Activated CD4-positive, alpha-beta memory T cell treated with anti-CD3 and anti-CD28 coated beads, Interleukin-2, amount 10 ng/mL, durations not matched to agents 7 days and 5 days (primary cell): ENCODE results near the gene CABLES1. TPM values are rescaled to one million over a fixed set of nuclear protein-coding genes. Genes with fewer than 3 reads are reported as not detected.

ENCODE experiments used
- CTCF ChIA-PET: fragments of 350-600 bp; sonication (Branson Sonifier 250); formaldehyde crosslinking; loops from one replicate; lab custom pipeline; 2021; ENCODE audit warnings: antibody characterized with exemption, inconsistent platforms; lab: Charles Lee
- POLR2A ChIA-PET: fragments of 350-600 bp; sonication (Branson Sonifier 250); formaldehyde crosslinking; loops from one replicate; lab custom pipeline; 2021; ENCODE audit warnings: antibody characterized with exemption; lab: Charles Lee
- DNase-seq: peaks from one replicate; pipeline ENCODE4 v3.0.0-alpha.2; 2020
- H3K27ac Mint-ChIP-seq: one replicate; pipeline ENCODE4 v1.8.0; 2021; ENCODE audit warnings: mild to moderate bottlenecking, mixed read lengths
- H3K27me3 Mint-ChIP-seq: one replicate; pipeline ENCODE4 v1.8.0; 2021; ENCODE audit warnings: mixed read lengths
- H3K36me3 Mint-ChIP-seq: one replicate; pipeline ENCODE4 v1.8.0; 2021; ENCODE audit warnings: low read depth, mixed read lengths
- H3K4me1 Mint-ChIP-seq: one replicate; pipeline ENCODE4 v1.8.0; 2021; ENCODE audit warnings: mixed read lengths
- H3K4me3 Mint-ChIP-seq: one replicate; pipeline ENCODE4 v1.8.0; 2021; ENCODE audit warnings: mild to moderate bottlenecking, mixed read lengths
- H3K9me3 Mint-ChIP-seq: one replicate; pipeline ENCODE4 v1.8.0; 2021; ENCODE audit warnings: mixed read lengths
- total RNA-seq, 2 experiments: library from RNA; stranded (reverse); gene quantifications; one replicate each; pipeline ENCODE4 v1.2.3, GENCODE V29; 2021

The CABLES1 gene
- total RNA-seq, 2 experiments from 2014 or later = 2.7 to 2.8 TPM

GRCh38 chr18:23203891-23204432 lies 68.7 kb downstream of the CABLES1 start:
- peaks cover 4% of the 10 kb centered on the region for H3K4me1 Mint-ChIP-seq
- H3K36me3 Mint-ChIP-seq = no peaks in the 10 kb centered on the region
- POLR2A ChIA-PET = no interaction called here
- no peak overlapping the region for H3K4me3 Mint-ChIP-seq
- H3K27me3 Mint-ChIP-seq = peaks cover 14% of the 10 kb centered on the region
- H3K9me3 Mint-ChIP-seq = peaks cover 2% of the 10 kb centered on the region
- CTCF ChIA-PET = no interaction called here
- H3K27ac Mint-ChIP-seq = no peak overlapping the region
- no peak for DNase-seq

DNA sequence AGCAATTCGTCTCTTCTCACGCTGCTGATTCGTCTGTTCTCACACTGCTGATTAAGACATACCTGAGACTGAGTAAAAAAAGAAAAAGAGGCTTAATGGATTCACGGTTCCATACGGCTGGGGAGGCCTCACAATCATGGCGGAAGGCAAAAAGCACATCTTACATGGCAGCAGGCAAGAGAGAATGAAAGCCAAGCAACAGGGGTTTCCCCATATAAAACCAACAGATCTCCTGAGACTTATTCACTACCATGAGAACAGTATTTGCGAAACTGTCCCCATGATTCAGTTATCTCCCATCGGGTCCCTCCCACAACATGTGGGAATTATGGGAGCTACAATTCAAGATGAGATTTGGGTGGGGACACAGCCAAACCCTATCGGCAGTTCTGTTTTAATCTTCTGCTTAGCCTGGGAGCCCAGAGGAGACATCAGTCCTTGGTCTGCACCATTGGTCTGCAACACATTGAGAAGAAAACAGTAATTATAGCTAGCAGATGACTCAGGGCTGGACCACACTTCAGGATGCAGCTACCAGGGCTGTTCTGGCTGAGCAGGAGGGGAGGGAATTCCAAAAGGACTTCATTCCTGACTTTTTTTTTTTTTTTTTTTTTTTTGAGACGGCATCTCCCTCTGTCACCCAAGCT lies 69.4 kb downstream of the CABLES1 start:
- H3K4me1 Mint-ChIP-seq = peaks cover 4% of the 10 kb centered on the region
- H3K4me3 Mint-ChIP-seq = no peak overlapping the region
- POLR2A ChIA-PET = no interaction called here
- H3K27ac Mint-ChIP-seq = no peak overlapping the region
- CTCF ChIA-PET = interaction anchor here (0.7 kb wide), 2 partner anchors 21 to 74 kb away, joined by 3 to 4 read pairs; no protein-coding TSS in a partner anchor
- no peaks in the 10 kb centered on the region for H3K36me3 Mint-ChIP-seq
- peaks cover 14% of the 10 kb centered on the region for H3K27me3 Mint-ChIP-seq
- no peak for DNase-seq
- H3K9me3 Mint-ChIP-seq = peaks cover 2% of the 10 kb centered on the region

GRCh38 chr18:23205980-23206379 lies 70.7 kb downstream of the CABLES1 start:
- peaks cover 4% of the 10 kb centered on the region for H3K4me1 Mint-ChIP-seq
- peaks cover 2% of the 10 kb centered on the region for H3K9me3 Mint-ChIP-seq
- H3K36me3 Mint-ChIP-seq = no peaks in the 10 kb centered on the region
- ChIA-PET POLR2A (no interaction called here), CTCF (no interaction called here)
- no peak overlapping the region for H3K27ac Mint-ChIP-seq
- H3K27me3 Mint-ChIP-seq = peaks cover 16% of the 10 kb centered on the region
- no peak for DNase-seq
- no peak overlapping the region for H3K4me3 Mint-ChIP-seq

DNA sequence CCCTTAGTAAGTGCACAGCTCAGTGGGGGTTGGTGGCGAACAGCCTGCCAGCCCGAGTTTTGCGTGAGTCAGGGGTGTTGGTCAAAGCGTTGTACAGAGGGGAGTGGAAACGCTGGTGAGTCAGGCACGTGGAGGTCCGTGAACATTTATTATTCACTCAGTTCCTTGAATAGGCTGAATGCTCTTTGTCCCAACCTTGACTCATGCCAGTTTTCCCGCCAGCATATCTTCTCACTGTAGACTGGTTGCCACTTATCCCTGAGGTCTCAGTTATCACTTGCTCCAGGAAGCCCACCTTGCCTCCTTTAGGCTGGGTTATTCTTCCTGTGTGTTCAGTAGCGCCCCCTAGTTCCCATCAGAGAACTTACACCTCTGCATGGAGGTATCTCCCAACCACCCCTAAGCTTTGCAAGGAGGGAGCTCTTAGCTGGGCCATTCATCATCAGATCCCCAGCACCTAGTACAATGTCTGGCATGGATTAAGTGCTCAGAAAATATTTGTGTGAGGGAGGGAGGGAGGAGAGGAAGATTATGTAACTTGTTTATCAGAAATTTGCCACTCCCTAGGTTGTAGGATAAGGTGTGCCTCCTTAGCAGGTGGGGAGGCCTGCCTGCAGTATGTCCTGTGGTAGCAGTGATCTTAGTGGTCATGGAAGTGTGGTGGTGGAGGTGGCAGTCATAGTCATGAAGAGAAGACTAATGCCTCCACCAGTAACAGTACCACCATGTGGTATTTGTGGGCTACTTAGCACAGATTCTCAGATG lies 72.1 kb downstream of the CABLES1 start:
- POLR2A ChIA-PET = no interaction called here

GRCh38 chr18:23207994-23208393 lies 72.7 kb downstream of the CABLES1 start:
- Mint-ChIP-seq H3K27ac (no peak overlapping the region), H3K36me3 (no peaks in the 10 kb centered on the region), H3K27me3 (peaks cover 12% of the 10 kb centered on the region), H3K9me3 (peaks cover 2% of the 10 kb centered on the region), H3K4me1 (peaks cover 2% of the 10 kb centered on the region), H3K4me3 (no peak overlapping the region)
- ChIA-PET POLR2A (no interaction called here), CTCF (no interaction called here)
- DNase-seq = no peak

More for the DNA sequence above, 72.1 kb downstream of the CABLES1 start:
- peaks cover 2% of the 10 kb centered on the region for H3K4me1 Mint-ChIP-seq
- no peak for DNase-seq
- H3K27ac Mint-ChIP-seq = no peak overlapping the region
- peaks cover 2% of the 10 kb centered on the region for H3K9me3 Mint-ChIP-seq
- CTCF ChIA-PET = no interaction called here
- H3K27me3 Mint-ChIP-seq = peaks cover 10% of the 10 kb centered on the region
- H3K36me3 Mint-ChIP-seq = no peaks in the 10 kb centered on the region
- H3K4me3 Mint-ChIP-seq = no peak overlapping the region

DNA sequence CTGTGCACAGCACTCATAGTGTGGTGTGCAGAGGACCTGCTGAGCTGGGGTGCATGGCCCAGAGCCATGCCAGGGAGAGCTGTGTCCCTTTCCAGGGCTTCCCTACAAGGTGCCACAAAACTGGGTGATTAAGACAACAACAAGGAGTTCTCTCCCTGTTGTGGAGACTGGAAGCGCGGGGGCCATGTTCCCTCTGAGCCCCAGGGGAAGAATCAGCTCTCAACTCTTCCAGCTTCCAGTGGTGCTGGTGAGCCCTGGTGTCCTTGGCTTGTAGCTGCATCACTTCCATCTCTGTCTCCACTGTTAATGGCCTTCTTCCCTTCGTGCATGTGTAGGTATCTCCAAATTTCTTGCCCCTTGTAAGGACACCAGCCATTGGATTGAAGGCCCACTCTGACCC lies 73.3 kb downstream of the CABLES1 start:
- Mint-ChIP-seq H3K27me3 (peaks cover 11% of the 10 kb centered on the region), H3K4me1 (no peaks in the 10 kb centered on the region), H3K9me3 (peaks cover 2% of the 10 kb centered on the region), H3K36me3 (no peaks in the 10 kb centered on the region), H3K4me3 (no peak overlapping the region), H3K27ac (no peak overlapping the region)
- ChIA-PET CTCF (no interaction called here), POLR2A (no interaction called here)
- DNase-seq = no peak

GRCh38 chr18:23209031-23209430 lies 73.7 kb downstream of the CABLES1 start:
- H3K27ac Mint-ChIP-seq = no peak overlapping the region

DNA sequence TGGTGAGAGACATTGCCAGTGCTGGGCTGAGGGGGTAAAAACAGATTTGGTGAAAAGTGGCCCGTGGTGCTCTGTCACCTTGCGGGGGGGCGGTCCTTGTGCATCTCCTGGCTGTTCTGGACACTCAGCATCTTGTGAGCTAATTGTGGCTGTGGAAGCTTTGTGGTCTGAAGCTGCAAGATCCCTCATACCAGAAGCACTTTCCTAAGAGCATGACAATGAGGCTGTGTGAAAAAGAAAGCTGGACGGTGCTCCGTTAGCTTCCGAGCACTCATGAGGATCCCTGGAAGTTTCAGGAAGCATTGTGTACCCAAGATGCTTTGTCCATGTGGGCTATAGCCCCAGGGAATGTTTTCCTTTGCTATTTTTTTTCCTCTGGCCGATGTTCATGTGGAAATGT lies 74.5 kb downstream of the CABLES1 start:
- CTCF ChIA-PET = no interaction called here
- Mint-ChIP-seq H3K9me3 (peaks cover 2% of the 10 kb centered on the region), H3K4me1 (no peaks in the 10 kb centered on the region), H3K36me3 (no peaks in the 10 kb centered on the region), H3K27ac (no peak overlapping the region), H3K27me3 (peaks cover 11% of the 10 kb centered on the region), H3K4me3 (no peak overlapping the region)
- DNase-seq = no peak
- POLR2A ChIA-PET = no interaction called here

More at GRCh38 chr18:23209031-23209430, 73.7 kb downstream of the CABLES1 start:
- H3K27me3 Mint-ChIP-seq = peaks cover 11% of the 10 kb centered on the region
- no peak for DNase-seq
- H3K4me3 Mint-ChIP-seq = no peak overlapping the region
- H3K9me3 Mint-ChIP-seq = peaks cover 2% of the 10 kb centered on the region
- ChIA-PET POLR2A (no interaction called here), CTCF (no interaction called here)
- H3K4me1 Mint-ChIP-seq = no peaks in the 10 kb centered on the region
- no peaks in the 10 kb centered on the region for H3K36me3 Mint-ChIP-seq

DNA sequence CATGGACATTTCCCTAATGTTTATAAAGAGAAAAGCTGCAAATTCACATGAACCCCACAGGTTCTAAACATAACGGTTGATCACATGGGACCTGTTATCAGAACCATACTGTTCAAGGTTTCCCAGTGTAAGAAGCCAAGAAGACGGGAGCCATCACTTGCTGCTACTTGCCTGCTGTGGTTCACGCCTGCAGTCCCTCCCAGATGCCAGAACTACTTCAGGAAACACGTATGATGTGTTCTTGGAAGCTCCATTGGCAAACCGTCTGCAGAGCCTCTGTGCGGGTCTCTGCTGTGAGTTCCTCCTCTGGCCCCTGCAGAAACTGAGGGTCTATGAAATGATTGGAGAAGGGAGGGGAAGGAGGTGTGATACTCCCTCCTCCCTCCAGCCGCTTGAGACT lies 75.2 kb downstream of the CABLES1 start:
- H3K27ac Mint-ChIP-seq = no peak overlapping the region

DNA sequence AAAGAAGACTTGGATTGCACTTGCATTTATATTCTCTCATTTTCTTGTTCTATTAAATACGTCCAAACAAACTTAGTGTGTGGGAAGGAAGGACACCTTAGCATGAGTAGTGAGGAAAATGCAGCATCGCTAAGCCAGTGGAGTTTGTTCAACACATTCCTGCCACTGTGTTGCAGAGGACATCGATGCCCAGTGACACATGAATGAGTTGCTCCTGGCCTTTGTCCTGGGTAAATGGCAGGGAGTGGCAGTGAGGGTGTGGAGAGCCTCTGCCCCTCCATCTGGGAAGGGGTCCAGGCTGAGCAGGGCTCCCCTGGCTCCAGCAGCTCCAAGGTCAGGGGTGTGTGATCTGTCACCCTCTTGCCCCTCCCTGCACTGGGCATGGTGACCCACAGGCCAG lies 75.9 kb downstream of the CABLES1 start:
- Mint-ChIP-seq H3K9me3 (peaks cover 2% of the 10 kb centered on the region), H3K4me3 (no peak overlapping the region), H3K4me1 (no peaks in the 10 kb centered on the region), H3K27ac (no peak overlapping the region), H3K36me3 (no peaks in the 10 kb centered on the region), H3K27me3 (peaks cover 12% of the 10 kb centered on the region)
- no peak for DNase-seq
- CTCF ChIA-PET = no interaction called here
- POLR2A ChIA-PET = no interaction called here

More for the DNA sequence above, 75.2 kb downstream of the CABLES1 start:
- Mint-ChIP-seq H3K27me3 (peaks cover 12% of the 10 kb centered on the region), H3K9me3 (peaks cover 2% of the 10 kb centered on the region), H3K4me1 (no peaks in the 10 kb centered on the region), H3K36me3 (no peaks in the 10 kb centered on the region), H3K4me3 (no peak overlapping the region)
- POLR2A ChIA-PET = no interaction called here
- DNase-seq = no peak
- CTCF ChIA-PET = no interaction called here

- Mint-ChIP-seq H3K9me3 (peaks cover 2% of the 10 kb centered on the region), H3K36me3 (no peaks in the 10 kb centered on the region), H3K4me3 (no peak overlapping the region), H3K4me1 (no peaks in the 10 kb centered on the region), H3K27ac (no peak overlapping the region), H3K27me3 (peaks cover 12% of the 10 kb centered on the region)
- no peak for DNase-seq
- POLR2A ChIA-PET = no interaction called here
- CTCF ChIA-PET = no interaction called here
Measured at GRCh38 chr18:23212161-23212560, 76.9 kb downstream of the CABLES1 start.

- H3K4me1 Mint-ChIP-seq = no peaks in the 10 kb centered on the region
- ChIA-PET POLR2A (no interaction called here), CTCF (no interaction called here)
- no peak overlapping the region for H3K4me3 Mint-ChIP-seq
- H3K27ac Mint-ChIP-seq = no peak overlapping the region
- H3K36me3 Mint-ChIP-seq = no peaks in the 10 kb centered on the region
- DNase-seq = no peak
- H3K9me3 Mint-ChIP-seq = peaks cover 2% of the 10 kb centered on the region
- H3K27me3 Mint-ChIP-seq = peaks cover 12% of the 10 kb centered on the region
Measured at GRCh38 chr18:23213200-23213599, 77.9 kb downstream of the CABLES1 start.

- no peak overlapping the region for H3K27ac Mint-ChIP-seq
- ChIA-PET CTCF (no interaction called here), POLR2A (no interaction called here)
- H3K27me3 Mint-ChIP-seq = peaks cover 14% of the 10 kb centered on the region
- no peak for DNase-seq
- no peaks in the 10 kb centered on the region for H3K4me1 Mint-ChIP-seq
- no peaks in the 10 kb centered on the region for H3K9me3 Mint-ChIP-seq
- no peaks in the 10 kb centered on the region for H3K36me3 Mint-ChIP-seq
- no peak overlapping the region for H3K4me3 Mint-ChIP-seq
Measured at GRCh38 chr18:23217781-23218180, 82.5 kb downstream of the CABLES1 start.
